GM21717 (cell line): Measurements from ENCODE around the gene APOC1.
A peak's percentile ranks its signal among the peaks of the same experiment; 100 is the strongest.
"Not testable (repeated sequence)": the region's sequence is repeated elsewhere in the genome, so short reads cannot be mapped to it uniquely, and the experiment has no call there.

Experiments used
- ATAC-seq: cut with Tn5 transposase; IDR thresholded peaks from one replicate; pipeline ENCODE4 v1.9.1; 2021; ENCODE audit warnings: mild to moderate bottlenecking, moderate library complexity; ENCODE audit not compliant: unreplicated experiment

APOC1 gene

DNA sequence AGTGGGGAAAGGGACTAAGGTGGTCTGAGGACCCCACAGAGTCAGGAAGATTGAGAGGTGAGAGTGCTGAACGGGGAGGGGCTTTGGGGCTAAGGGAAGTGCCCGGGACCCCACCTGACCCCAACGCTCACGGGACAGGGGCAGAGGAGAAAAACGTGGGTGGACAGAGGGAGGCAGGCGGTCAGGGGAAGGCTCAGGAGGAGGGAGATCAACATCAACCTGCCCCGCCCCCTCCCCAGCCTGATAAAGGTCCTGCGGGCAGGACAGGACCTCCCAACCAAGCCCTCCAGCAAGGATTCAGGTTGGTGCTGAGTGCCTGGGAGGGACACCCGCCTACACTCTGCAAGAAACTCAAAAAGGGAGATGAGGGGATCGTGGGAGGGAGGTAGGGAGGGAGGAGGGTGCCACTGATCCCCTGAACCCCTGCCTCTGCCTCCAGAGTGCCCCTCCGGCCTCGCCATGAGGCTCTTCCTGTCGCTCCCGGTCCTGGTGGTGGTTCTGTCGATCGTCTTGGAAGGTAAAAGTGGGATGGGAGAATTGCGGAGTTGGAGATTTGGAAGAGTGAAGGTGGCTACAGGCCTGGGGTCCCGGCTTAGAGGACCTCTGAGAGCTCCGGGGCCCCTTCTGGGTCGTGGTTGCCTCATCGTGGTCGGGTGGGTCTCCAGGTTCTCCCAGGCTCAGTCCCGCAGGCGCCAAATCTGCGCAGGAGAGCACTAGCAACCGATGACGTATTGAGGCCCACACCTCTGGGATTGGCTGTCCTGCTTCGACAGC is at the start of gene APOC1:
APOC1 (plus strand) TSS at position 176 of the 774 bp plus-strand sequence; CDS start at position 460, 284 bp downstream.
- peak; percentile 84 for ATAC-seq

- no peak for ATAC-seq
Measured at GRCh38 chr19:44865196-44865767, 49.1 kb upstream of the APOC1 start.

DNA sequence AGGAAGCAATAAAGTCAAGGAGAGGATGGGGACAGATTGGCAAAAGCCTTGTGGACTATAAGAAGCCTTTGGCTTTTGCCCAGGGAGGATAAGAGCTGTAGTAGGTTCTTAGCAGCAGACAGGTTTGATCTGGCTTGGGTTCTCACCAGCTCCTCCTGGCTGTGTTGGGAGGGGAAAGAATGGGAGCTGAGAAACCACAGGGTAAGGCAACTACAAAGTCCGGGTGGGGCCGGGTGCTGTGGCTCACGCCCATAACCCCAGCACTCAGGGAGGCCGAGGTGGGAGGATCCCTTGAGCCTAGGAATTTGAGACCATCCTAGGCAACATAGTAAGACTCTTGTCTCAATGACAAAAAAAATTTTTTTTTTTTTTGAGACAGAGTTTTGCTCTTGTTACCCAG is 47.7 kb upstream of the APOC1 start:
- ATAC-seq = no peak

GRCh38 chr19:44867578-44867977 is 46.8 kb upstream of the APOC1 start:
- no peak for ATAC-seq

DNA sequence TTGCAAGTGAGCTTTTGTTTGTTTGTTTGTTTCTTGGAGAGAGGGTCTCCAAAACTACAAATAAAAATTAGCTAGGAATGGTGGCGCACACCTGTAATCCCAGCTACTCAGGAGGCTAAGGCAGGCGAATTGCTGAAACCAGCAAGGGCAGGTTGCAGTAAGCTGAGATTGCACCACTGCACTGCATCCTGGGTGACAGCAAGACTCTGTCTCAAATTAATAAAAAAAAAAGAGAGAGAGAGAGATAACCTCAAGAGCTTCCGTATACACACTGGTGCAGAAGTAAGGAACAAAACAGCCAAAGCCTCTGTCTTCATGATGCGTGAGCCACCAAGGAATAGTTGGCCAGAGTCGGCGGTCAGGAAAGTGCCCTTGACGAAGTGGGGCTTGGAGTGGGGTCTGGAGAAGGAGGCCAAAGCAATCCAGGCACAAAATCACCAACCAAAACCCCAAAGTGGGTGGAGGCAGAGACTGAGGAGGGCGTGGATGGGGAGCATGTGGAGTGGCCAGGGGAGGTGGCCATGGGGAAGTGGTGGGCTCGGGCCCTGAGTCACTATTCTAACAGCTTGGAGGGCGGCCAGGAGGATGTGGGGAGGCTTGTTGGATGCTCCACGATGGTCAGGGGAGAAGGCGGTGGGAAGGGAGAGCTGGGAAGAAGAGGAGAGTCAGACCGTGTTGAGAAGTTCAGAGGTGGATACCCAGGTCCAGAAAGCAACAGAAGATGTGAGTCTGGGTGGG is 44.5 kb upstream of the APOC1 start:
- ATAC-seq = no peak

- ATAC-seq = no peak
Measured at GRCh38 chr19:44871809-44872208, 42.6 kb upstream of the APOC1 start.

DNA sequence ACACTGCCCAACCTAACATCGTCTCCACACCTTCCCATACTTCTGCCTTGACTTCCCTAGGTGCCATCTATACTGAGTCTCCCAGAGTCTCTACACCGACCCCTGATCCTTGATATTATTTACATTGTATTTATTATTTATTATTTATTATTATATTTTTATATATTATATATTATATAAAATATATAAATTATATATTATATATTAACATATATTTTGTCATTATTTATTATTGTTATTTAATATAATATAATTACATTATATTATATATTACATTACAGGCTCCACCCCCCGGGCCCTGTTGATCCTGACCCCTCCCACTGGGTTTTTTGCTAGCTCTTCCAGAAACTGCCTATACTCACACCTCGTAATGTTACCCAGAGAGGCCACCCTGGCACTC is 41.7 kb upstream of the APOC1 start:
- no peak for ATAC-seq

GRCh38 chr19:44874317-44874716 is 40.1 kb upstream of the APOC1 start:
- ATAC-seq = no peak

DNA sequence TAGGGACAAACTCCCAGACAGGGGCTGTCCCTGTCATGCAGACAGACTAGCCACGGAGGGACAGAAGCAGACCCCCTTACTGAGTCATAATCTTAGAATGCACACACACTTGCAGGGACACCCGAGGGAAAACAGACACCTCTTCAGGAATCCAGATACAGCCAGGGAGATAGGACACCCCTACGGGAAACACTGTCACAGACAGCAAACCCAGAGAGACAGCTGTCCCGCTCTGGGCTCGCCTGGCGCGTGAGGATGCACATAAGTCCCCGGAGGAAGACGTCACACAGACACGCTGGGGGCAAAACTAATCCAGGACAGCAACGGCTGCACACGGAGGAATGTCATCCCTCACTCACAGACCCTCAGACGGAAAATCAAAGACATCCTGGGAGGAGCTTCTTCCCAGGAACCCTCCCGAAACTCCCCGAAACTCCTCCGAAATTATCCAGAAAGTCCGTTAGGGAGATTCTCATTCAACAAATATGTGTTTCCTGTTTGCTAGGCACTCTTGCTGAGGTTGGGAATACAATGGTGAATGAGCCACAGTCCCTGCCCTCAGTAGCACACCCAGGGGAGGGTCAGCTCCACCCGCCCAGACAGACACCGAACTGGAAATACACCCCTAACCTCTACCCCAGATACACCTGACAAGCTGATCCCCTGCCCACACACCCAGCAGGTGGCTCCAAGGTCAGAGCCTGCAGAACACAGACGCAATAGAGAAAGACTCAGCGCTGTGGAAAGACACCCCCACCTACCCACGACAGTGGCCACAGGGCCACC is 38.5 kb upstream of the APOC1 start:
- ATAC-seq = no peak

- ATAC-seq = no peak
Measured at GRCh38 chr19:44876930-44877535, 37.4 kb upstream of the APOC1 start.

GRCh38 chr19:44878120-44878865 is 36.1 kb upstream of the APOC1 start:
- ATAC-seq = no peak

DNA sequence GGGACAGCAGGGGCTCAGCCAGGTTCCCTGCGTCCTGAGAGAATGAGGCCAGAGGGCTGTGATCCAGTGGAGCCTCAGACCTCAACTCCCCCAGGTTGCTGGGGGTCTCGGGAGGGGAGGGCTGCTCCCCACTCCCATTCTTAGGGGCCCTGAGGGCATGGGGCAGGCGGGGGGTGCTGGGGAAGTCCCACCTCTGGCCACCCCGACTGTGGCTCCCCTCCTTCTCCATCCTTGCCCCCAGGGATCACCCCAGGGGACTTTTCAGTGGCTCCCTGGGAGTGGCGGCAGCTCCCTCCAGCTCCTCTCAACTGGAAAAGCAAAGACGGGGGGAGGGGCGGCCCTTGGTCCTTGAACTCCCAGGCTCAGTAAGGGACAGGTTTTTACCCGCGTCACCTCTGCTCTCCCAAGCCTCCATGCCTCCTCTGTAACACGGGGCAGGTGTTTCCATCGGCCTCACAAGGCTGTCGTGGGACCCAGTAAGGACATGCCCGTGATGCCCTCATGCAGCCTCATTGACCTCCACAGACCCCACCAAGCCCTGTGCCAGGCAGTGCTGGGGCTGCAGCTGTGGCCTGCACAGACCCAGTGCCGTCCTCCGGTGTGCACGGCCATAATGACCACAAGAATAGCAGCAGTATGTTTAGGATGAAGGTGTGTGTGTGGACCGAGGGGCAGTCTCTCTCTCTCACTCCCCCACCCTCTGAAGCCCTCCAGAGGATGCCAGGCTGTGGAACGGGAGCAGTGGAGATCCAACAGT is 34.9 kb upstream of the APOC1 start:
- ATAC-seq = no peak

GRCh38 chr19:44882063-44882462 is 32.3 kb upstream of the APOC1 start:
- no peak for ATAC-seq

- ATAC-seq = not testable (repeated sequence)
Measured at GRCh38 chr19:44882619-44883397, 31.6 kb upstream of the APOC1 start.

DNA sequence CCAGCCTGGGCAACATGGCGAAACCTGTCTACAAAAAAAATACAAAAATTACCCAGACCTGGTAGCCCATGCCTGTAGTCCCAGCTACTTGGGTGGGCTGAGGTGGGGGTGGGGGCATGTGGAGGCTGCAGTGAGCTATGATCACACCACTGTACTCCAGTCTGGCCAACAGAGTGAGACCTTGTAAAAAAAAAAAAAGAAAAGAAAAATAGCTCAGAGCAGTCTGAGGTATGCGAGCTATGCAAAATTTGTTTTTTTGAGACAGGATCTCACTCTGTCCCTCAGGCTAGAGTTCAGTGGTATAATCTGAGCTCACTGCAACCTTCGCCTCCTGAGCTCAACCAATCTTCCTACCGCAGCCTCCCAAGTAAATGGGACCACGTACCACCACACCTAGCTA is 30.5 kb upstream of the APOC1 start:
- no peak for ATAC-seq

GRCh38 chr19:44884566-44884965 is 29.8 kb upstream of the APOC1 start:
- ATAC-seq = no peak

DNA sequence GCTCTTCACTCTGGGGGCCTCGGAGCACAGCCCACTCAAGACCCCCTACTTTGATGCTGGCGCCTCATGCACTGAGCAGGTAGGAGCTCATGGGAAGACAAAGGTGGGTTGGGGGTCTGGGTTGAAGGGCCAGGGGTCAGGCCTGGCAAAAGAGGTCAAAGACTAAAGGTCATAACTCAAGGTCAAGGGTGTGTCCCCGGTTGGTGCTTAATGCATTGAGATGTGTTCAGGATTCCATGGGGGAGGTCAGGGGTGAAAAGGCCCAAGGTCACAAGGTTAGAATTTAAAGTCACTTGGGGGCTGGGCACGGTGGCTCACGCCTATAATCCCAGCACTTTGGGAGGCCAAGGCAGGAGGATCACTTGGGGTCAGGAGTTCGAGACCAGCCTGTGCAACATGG is 28.3 kb upstream of the APOC1 start:
- no peak for ATAC-seq

DNA sequence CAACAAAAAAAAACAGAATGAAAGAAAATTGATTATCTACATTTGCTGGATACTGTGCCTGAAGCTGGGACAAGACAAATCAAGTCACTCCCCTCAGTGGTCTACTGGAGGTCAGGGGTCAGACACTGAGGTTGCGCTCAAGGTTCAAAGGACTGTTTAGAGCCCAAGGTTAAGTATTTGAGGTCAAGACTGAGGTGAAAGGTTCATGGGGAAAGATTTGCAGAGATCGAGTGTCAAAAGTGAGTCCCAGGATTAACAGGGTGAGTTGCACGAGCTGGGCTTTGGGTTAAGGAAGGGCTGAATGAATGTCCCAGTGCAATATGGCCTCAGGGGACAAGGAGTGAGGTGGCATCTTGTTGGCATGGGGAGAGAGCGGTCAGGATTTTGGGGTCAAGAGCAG is 26.8 kb upstream of the APOC1 start:
- no peak for ATAC-seq

DNA sequence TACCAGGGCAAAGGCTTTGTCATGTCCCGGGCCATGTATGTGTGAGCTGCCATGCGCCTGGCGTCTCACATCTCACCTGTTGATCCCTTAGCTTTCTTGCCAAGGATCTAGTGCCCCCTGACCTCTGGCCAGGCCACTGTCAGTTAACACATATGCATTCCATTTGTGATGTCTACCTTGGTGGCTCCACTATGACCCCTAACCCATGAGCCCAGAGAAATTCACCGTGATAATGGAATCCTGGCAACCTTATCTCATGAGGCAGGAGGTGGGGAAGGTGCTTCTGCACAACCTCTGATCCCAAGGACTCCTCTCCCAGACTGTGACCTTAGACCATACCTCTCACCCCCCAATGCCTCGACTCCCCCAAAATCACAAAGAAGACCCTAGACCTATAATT is 26.1 kb upstream of the APOC1 start:
- ATAC-seq = not testable (repeated sequence)
